Stimulated activated CD4-positive, alpha-beta T cell treated with anti-CD3 and anti-CD28 coated beads, Interleukin-15, amount 100 ng/mL, for 1 hour (primary cell): ENCODE results near the gene STXBP2.
"Not testable (repeated sequence)": the region's sequence is repeated elsewhere in the genome, so short reads cannot be mapped to it uniquely, and the experiment has no call there.

Source experiments
- DNase-seq, 2 donors: peaks; one replicate each; pipeline ENCODE4 v3.0.0-alpha.2; 2020; ENCODE audit warnings: low read depth in 1 of 2, low spot score in 1 of 2

The STXBP2 gene

DNA sequence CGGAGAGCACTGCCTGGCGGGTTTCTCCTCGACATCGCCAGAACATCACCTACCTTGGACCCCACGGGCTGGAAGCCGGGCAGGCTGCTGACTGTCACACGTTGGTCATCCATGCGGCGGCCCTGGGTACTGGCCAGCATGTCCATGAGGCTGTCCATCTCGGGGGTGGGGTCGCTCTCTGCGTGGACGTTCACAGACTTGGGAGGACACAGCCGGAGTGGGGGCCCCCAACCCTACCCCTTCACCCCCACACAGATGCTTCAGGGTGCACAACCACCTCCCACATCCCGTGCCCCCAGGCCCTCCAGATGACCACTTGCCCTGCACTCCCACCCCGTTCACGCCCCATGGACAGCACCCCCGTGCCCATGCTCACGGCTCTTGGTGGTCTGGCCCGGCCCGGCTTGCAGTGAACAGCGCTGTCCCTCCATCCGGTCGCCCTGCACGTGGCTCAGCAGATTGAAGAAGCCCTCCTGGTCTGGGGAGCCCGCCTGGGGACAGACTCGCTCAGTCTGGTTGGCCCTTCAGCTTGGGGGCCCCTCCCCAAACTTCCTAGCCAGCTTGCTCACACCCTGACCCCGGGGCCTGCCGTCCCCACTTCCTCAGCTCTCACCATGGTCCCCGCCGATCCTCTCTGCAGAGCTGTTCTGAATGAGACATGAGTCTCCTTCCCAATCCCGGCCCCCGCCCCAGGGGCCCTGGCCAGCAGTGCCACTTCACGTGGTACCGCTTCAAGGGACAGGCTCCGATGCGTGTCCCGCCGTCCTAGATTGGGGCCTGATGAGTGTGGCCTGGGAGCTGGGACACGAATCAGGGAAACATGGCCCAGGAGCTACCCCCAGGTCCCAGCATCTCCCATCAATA lies 4.3 kb upstream of the STXBP2 start:
- no peak for DNase-seq

DNA sequence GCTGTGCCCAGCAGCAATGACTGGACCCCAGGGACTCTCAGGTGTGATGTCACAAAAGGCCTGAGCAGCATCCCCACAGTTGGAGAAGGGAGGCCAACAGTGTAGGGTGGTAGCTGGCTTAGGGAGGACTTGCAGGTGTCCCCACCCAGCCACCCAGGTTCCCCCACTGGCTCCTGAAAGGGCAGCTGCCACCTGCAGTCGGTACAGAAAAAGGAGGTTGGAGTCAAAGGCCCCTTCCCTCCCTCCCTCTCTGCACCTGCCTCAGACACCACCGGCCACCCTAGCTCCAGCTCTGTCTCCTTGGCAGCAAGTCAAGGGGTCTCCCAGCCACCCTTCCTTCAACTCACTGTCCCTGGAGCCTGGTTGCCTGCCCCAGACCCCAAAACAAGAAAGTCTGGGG lies 3.2 kb upstream of the STXBP2 start, which contains the start of gene PCP2:
PCP2 (minus strand) TSS at position 22 of the 400 bp plus-strand sequence. CDS start 262 bp downstream, outside the sequence.
- no peak for DNase-seq

DNA sequence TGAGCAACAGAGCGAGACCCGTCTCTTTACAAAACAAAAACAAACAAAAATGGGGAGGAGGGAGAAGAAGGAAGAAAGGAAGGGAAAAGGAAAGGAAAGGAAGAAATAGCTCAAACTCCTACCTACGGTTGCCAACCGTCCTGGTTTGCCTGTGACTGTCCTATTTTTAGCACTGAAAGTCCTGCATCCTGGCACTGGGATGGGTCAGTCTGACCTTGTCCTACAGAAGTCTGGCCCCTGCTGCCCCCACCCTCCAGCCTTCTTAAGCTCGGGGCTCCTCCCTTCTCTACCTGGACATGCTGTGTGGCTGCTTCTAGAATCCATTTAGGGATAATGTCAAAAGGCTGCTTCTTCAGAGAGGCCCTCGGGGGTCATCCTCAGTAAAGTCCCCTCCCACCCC lies 1.2 kb upstream of the STXBP2 start:
- DNase-seq, result no peak

DNA sequence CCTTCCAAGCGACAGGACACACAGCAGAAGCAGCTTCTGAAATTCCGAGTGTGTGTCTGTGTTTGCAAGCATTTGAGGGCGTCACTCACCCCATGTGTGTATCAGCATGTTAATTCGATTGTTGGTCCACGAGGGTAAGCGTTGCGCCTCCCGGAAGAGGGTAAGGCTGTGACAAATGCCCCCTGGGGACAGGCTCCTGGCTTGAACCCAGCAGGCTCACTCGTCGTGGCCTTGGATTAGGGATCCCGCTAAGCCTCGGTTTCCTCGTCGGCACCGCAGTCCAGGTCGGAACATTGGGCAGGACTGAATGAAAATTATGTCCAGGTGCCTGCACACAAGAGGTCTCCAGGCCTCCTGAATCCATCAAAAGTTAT lies 606 bp upstream of the STXBP2 start:
- DNase-seq, result no peak

DNA sequence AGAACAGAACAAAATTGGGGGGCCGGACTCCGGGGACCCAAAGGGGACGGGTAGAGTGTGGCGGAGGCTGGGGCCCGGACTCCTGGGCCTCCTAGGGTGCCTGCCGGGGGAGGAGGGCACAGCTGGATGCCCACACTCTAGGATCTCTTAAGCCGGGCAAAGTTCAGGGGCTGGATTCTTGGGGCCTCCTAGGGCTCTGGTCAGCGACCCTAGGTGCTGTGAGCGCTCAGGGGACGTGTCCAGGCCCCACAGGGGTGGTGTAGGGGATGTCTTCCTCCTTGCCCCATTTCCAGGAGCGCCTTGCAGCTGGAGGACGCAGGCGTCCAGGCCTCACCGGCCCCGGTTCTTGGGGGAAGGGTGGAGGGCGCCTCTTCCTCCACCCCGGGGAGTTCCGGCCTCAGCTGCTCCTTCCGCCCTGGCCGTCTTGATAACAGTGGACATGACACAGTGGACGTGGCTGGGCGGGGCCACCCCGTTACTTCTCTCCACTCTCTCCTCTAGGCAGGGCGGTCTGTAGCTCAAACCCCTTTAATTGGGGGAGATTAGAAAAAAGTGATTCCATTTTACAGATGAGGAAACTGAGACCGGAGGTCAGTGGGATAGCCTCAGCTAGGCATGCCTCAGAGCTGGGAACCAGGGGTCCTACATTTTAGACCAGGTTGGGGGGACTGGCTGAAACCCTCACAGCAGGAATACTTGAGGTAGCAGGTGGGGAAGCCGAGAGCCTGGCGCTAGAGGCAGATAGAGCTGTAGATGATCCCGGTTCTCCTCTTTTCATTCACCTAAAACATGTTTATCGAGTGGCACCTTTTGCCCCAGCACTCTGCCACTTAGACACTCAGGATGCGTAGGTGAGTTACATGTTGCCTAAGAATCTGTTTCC lies 705 bp downstream of the STXBP2 start:
- no peak for DNase-seq

DNA sequence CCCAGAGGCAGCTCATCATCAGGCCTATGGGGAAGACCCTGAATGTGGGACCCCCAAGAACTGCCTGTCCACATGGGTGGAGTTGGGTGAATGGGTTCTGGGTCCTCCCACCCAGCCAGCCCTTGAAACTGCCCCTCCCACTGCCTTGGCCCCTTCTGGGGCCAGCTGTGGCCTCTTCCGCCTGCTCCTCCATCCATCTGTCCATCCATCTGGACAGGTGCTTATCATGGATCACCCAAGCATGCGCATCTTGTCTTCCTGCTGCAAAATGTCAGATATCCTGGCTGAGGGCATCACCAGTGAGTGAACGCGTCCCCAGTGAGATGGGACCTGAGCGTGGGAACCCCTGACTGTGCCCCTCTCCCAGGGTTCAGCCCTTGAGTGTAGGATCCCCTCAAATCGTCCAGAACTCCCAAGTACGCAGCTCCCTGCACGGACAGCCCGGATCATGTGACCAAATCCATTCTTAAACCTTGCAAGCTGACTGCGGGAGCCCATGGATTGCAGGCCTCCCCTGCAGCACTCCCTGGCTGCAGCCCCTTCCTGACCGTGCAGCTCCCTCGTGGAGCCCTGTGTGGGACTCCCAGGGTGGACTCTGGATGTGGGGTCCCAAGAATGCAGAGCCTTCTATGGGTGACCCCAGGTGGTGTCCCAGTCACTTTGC lies 2.0 kb downstream of the STXBP2 start:
- DNase-seq, result no peak

DNA sequence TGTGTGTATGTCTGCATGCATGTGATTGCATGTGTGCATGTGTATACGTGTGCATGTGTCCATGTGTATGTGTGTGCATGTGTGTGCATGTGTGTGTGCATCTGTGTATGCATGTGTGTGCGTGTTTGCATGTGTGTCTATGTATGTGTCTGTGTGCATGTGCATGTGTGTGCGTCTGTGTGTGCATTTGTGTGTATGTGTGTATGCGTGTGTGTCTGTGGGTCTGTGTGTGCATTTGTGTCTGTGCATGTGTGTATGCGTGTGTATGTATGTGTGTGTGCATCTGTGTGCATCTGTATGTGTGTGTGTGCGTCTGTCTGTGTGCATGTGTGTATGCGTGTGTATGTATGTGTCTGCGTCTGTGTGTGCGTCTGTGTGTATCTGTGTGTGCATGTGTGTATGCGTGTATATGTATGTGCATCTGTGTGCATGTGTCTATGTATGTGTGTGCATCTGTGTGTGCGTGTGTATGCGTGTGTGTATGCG lies 3.0 kb downstream of the STXBP2 start:
- no peak for DNase-seq

DNA sequence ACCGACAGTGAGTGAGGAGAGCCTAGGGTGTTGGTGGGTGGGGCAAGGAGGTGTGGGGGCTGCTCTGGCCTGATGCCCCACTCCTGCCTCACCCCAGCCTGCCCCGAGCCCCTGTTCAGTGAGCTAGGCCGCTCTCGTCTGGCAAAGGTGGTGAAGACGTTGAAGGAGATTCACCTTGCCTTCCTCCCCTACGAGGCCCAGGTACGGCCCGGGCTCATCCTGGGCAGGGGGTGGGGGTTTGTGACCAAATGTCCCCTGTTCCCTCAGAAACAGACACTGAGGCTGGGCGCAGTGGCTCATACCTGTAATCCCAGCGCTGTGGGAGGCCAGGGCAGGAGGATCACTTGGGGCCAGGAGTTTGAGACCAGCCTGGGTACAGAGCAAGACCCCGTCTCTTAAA lies 3.9 kb downstream of the STXBP2 start:
- DNase-seq, result no peak

DNA sequence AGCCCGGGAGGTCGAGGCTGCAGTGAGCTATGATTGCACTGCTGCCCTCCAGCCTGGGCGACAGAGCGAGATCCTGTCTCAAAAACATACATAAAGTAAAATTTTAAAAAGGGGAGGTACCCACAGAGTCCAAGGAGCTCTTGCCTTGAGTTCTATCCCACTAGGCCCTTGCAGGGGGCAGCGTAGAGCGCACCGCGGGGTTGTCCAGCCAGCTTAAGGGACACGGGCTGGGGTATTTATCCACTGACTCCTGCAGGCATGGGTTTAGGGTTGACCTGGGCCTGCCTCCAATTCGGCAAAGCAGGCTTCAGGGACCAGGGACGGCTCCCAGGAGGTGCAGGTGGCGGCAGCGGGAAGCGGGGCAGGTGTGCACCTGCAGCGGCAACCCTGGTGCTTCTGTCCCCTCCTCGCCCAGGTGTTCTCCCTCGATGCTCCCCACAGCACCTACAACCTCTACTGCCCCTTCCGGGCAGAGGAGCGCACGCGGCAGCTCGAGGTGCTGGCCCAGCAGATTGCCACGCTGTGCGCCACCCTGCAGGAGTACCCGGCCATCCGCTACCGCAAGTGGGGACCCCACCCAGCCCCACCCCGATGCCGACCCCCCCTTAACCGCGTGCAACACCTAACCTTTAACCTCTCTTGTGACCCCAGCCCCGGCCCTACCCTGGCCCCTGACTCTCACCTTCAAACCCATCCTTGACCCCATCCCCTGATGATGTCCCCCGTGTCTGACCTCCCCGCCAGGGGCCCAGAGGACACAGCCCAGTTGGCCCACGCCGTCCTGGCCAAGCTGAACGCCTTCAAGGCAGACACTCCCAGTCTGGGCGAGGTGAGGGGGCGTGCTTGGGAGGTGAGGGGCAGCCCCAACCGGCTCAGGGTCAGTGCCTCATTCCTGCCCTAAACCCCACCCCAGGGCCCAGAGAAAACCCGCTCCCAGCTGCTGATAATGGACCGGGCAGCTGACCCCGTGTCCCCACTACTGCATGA lies 4.7 kb downstream of the STXBP2 start:
- no peak for DNase-seq

DNA sequence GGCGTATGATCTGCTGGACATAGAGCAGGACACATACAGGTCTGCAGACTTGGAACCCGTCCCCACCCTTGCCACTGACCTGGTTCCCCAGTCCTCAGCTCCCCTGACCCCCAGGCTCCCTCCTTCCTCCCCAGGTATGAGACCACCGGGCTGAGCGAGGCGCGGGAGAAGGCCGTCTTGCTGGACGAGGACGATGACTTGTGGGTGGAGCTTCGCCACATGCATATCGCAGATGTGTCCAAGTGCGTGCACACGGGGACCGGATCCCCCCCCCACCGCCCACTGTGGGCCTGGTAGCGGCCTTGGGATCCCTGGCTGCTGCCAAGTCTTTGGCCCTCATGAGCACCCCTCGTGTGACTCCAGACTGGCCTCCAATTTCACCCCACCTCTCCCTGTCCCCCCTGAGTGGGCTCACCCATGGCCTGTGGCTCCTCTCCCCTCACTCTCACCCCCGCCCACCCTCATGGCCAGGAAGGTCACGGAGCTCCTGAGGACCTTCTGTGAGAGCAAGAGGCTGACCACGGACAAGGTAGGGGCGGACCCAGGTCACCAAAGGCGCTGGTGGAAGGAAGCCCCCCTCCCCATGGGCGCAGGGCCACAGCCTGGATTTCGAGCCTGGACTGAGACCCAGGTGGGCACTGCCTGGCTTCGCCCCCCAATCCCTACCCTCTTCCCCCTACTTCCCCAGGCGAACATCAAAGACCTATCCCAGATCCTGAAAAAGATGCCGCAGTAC lies 5.6 kb downstream of the STXBP2 start:
- no peak for DNase-seq

DNA sequence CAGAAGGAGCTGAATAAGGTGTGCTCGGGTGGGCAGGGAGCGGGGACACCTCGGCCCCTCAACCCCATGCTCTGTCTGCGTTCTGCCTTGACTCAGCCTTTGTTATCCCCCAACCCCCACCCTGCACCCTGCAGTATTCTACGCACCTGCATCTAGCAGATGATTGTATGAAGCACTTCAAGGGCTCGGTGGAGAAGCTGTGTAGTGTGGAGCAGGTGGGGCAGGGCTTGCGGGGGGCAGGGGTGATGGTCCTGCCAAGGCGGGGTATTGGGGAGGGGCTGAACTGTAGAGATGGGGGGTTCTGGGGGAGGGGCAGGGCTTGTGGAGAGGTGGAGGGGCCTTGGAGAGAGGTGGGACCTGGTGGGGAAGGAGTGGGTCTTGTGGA lies 6.1 kb downstream of the STXBP2 start:
- no peak for DNase-seq

DNA sequence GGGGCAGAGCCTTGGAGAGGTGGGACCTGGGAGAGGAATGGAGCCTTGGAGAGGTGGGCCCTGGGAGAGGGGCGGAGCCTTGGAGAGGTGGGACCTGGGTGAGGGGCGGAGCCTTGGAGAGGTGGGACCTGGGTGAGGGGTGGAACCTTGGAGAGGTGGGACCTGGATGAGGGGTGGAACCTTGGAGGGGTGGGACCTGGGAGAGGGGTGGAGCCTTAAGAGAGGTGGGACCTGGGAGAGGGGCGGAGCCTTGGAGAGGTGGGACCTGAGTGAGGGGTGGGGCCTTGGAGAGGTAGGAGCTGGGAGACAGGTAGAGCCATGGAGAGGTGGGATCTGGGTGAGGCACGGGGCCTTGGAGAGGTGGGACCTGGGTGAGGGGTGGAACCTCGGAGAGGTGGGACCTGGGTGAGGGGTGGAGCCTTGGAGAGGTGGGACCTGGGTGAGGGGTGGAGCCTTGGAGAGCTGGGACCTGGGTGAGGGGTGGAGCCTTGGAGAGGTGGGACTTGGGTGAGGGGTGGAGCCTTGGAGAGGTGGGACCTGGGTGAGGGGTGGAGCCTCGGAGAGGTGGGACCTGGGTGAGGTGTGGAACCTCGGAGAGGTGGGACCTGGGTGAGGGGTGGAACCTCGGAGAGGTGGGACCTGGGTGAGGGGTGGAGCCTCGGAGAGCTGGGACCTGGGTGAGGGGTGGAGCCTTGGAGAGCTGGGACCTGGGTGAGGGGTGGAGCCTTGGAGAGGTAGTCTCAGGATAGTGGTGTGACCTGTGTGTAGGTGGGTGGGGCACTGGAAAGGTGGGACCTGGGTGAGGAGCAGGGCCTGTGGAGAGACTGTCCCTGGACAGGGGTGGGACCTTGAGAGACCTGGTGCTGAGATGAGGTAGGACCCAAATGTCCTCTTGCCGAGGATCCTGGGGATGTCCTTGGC lies 7.0 kb downstream of the STXBP2 start:
- DNase-seq, result not testable (repeated sequence)

DNA sequence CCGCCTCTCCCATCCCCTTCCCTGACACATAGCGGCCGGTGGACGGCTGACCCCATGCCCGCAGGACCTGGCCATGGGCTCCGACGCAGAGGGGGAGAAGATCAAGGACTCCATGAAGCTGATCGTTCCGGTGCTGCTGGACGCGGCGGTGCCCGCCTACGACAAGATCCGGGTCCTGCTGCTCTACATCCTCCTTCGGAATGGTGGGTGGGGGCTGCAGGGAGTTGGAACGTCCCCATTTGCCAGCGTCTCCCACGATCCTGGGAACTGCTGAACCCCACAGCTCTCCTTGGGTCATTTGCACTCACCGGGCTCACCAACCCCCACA lies 7.6 kb downstream of the STXBP2 start:
- DNase-seq, result no peak

DNA sequence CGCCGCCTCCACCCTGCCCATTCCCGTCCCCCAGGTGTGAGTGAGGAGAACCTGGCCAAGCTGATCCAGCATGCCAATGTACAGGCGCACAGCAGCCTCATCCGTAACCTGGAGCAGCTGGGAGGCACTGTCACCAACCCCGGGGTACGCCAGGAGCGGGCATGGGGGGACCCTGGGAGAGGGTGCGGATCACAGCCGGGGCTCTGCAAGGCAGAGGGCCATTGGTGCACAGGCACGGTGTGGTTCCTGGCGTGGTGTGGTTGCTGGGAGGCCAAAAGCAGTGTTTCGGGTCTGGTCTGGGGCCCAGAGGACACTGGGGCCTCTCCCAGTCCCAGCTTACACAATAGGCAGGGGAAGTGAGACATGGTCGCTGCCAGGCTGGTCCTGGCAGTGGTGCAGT lies 8.3 kb downstream of the STXBP2 start:
- DNase-seq, result no peak

DNA sequence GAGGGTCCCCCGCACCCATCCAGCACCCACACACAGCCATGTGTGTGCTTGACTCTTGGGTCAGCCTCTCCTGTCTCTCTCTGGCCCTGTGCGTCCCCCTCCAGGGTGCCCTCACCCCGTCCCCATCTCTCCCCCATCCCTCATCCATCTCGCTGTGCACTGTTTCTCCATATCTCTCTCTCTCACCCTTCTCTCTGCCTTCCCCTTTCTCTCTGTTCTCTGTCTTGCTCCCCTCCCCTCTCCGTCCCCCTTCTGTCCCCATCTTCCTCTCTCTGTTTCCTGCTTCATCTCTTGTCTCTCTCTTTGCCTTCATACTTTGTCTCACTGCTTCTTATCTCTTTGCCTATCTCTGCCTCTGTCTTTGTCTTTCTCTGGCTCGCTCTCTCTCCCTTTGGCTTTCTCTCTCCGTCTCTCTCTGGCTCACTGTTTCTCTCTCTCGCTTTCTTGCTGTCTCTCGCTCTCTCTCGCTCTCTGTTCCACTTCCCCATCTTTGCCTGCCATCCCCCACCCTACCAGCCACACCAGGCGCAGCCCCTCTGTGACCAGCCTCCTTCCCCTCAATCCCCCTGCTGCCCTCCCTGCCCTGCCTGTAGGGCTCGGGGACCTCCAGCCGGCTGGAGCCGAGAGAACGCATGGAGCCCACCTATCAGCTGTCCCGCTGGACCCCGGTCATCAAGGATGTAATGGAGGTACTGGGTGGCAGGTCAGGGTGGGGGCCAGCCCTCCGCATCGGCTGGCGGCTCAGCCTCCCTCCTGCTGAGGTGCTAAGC lies 8.9 kb downstream of the STXBP2 start:
- no peak for DNase-seq

DNA sequence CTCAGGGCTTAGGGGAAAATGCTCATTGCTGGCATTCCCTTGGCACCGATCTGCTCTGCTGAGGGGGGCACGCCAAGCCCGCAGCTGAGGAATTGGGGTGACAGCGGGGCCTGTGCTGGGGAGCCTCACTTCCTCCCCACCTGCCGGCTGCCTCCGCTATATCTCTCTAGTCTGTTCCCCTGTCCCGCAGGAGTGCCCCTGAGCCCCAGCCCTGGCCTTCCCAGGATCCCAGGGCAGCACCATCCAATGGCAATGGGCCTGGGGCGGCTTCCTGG lies 9.5 kb downstream of the STXBP2 start:
- no peak for DNase-seq

DNA sequence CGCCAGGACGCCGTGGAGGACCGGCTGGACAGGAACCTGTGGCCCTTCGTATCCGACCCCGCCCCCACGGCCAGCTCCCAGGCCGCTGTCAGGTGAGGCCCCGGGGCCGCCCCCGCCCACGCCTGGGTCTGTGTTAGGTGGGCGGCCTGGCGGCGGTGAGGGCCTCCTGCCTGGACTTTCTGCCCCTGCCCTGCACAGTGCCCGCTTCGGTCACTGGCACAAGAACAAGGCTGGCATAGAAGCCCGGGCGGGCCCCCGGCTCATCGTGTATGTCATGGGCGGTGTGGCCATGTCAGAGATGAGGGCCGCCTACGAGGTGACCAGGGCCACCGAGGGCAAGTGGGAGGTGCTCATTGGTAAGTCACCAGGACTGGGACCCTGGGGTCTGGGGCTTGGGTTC lies 10.2 kb downstream of the STXBP2 start:
- no peak for DNase-seq
